A549 treated with CORT108297 at 1 μM for 4 hours (cell line): ENCODE measurements around the gene SYDE2. TPM values are rescaled to one million over a fixed set of nuclear protein-coding genes. Genes with fewer than 3 reads are reported as not detected.

Source experiments
- total RNA-seq: library from RNA; stranded (reverse); fragments of 200-300 nt; extraction: Qiagen RNA extraction; gene quantifications from 5 replicates; pipeline ENCODE4 v1.2.3, GENCODE V29; 2022

Gene SYDE2, protein sequence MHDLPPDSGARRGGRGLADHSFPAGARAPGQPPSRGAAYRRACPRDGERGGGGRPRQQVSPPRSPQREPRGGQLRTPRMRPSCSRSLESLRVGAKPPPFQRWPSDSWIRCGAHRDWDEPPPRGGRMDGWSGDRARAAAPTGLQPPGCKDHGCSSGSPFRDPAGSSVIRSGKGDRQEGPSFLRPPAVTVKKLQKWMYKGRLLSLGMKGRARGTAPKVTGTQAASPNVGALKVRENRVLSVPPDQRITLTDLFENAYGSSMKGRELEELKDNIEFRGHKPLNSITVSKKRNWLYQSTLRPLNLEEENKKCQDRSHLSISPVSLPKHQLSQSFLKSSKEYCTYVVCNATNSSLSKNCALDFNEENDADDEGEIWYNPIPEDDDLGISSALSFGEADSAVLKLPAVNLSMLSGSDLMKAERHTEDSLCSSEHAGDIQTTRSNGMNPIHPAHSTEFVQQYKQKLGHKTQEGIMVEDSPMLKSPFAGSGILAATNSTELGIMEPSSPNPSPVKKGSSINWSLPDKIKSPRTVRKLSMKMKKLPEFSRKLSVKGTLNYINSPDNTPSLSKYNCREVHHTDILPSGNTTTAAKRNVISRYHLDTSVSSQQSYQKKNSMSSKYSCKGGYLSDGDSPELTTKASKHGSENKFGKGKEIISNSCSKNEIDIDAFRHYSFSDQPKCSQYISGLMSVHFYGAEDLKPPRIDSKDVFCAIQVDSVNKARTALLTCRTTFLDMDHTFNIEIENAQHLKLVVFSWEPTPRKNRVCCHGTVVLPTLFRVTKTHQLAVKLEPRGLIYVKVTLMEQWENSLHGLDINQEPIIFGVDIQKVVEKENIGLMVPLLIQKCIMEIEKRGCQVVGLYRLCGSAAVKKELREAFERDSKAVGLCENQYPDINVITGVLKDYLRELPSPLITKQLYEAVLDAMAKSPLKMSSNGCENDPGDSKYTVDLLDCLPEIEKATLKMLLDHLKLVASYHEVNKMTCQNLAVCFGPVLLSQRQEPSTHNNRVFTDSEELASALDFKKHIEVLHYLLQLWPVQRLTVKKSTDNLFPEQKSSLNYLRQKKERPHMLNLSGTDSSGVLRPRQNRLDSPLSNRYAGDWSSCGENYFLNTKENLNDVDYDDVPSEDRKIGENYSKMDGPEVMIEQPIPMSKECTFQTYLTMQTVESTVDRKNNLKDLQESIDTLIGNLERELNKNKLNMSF
- total RNA-seq, result 0.67 to 0.94 TPM (median 0.86 TPM) in 5 replicates

GRCh38 chr1:85200463-85201339, at the start of gene SYDE2:
TSS of gene SYDE2 (minus strand) at chr1:85201016. CDS start at chr1:85200996, 20 bp downstream.

Other genes starting within 250 kb of the SYDE2 start
- 2.0 to 2.9 TPM (median 2.5 TPM) in 5 replicates for gene MCOLN2, start 203.9 kb downstream of the SYDE2 start, total RNA-seq
- gene MCOLN3, start 152.5 kb downstream of the SYDE2 start, total RNA-seq, result 3.4 to 4.2 TPM (median 3.7 TPM) in 5 replicates
- 15.2 to 20.2 TPM (median 19.7 TPM) in 5 replicates for gene C1orf52, start 58.6 kb upstream of the SYDE2 start, total RNA-seq
- gene BCL10, start 75.6 kb upstream of the SYDE2 start, total RNA-seq, result 12.7 to 17.5 TPM (median 13.5 TPM) in 5 replicates